ENCODE data around the gene OR1A1.

The OR1A1 gene, protein sequence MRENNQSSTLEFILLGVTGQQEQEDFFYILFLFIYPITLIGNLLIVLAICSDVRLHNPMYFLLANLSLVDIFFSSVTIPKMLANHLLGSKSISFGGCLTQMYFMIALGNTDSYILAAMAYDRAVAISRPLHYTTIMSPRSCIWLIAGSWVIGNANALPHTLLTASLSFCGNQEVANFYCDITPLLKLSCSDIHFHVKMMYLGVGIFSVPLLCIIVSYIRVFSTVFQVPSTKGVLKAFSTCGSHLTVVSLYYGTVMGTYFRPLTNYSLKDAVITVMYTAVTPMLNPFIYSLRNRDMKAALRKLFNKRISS

DNA sequence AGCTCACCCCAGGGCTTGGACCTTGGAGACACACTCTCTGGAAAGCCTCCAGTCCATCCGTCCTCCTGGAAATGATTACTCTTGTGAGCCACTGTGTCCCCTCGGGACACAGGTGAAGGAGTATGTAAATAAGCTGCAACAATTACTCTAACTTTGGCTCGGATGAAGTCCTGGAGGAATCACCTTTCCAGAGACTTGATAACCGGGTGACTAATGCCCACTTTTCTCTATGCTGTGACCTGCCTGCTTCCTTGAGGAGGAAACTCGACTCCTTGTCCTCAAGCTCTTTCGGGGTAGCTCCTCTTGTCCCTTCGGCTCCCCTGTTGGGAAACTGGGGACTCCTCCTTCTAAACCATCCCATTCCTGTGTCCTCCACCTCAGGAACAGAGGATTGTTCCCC, at the start of gene OR1A1:
Gene OR1A1, plus strand, starts transcription at position 301 of the 400 bp plus-strand sequence. CDS start 7,954 bp downstream, outside the sequence.
- Histone ChIP-seq H3K27ac (no peak within 1 kb of the TSS), H3K36me3 (no peaks in the 10 kb centered on the region), H3K4me3 (ENCODE audit: low read depth, low read length) (no peak within 1 kb of the TSS), H3K27me3 (ENCODE audit: insufficient read depth, low read depth, severe bottlenecking) (peaks cover 57% of the 10 kb centered on the region), H3K9me3 (ENCODE audit: severe bottlenecking) (no peaks in the 10 kb centered on the region)
- TF ChIP-seq, protein P1, sequence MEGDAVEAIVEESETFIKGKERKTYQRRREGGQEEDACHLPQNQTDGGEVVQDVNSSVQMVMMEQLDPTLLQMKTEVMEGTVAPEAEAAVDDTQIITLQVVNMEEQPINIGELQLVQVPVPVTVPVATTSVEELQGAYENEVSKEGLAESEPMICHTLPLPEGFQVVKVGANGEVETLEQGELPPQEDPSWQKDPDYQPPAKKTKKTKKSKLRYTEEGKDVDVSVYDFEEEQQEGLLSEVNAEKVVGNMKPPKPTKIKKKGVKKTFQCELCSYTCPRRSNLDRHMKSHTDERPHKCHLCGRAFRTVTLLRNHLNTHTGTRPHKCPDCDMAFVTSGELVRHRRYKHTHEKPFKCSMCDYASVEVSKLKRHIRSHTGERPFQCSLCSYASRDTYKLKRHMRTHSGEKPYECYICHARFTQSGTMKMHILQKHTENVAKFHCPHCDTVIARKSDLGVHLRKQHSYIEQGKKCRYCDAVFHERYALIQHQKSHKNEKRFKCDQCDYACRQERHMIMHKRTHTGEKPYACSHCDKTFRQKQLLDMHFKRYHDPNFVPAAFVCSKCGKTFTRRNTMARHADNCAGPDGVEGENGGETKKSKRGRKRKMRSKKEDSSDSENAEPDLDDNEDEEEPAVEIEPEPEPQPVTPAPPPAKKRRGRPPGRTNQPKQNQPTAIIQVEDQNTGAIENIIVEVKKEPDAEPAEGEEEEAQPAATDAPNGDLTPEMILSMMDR (IDR thresholded peaks at IDR 0.05; ENCODE audit: low read depth, low read length) = no peak
- no peak for DNase-seq

DNA sequence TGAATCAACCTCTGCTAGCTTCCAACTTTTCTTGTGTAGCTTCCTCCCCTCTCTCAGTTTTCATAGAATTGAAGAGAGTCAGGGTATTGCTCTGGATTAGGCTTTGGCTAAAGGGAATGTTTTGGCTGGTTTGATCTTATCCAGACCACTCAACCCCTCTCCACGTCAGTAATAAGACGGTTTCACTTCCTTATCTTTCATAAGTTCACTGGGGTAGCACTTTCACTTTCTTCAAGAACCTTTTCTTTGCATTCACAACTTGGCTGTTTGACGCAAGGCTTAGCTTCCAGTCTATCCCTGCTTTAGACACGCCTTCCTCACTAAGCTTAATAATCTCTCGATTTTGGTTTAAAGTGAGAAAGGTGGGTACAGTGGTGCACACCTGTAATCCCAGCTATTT, 39.9 kb upstream of the OR1A1 start:
- no peaks in the 10 kb centered on the region for H3K36me3 ChIP-seq
- DNase-seq = no peak
- TF ChIP-seq, protein P1 (IDR thresholded peaks at IDR 0.05; ENCODE audit: low read depth, low read length) = no peak
- H3K27me3 ChIP-seq (ENCODE audit: insufficient read depth, low read depth, severe bottlenecking) = peaks cover 66% of the 10 kb centered on the region
- H3K9me3 ChIP-seq (ENCODE audit: severe bottlenecking) = no peaks in the 10 kb centered on the region
- no peak overlapping the region for H3K4me3 ChIP-seq (ENCODE audit: low read depth, low read length)
- H3K27ac ChIP-seq = no peak overlapping the region

DNA sequence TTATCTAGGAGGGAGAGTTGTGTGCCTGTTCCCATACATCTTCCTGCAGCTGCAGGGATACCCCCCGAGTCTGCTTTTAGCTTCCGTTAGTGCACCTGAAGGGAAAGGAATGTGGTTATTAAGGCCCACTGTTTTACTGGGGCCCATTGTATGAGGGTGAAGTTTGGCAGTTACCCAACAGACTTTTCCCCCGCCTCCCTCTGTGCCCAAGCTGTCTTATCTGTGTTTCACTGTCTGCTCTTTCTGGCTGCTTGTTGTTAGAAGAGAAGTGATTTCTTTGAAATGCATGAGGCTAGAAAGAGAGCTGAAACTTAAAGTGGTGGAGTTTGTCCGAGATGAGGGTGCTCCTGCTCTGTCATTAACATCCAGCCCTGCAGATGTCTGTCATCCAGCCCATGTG, 17.5 kb upstream of the OR1A1 start:
- Histone ChIP-seq H3K36me3 (no peaks in the 10 kb centered on the region), H3K27me3 (ENCODE audit: insufficient read depth, low read depth, severe bottlenecking) (peaks cover 59% of the 10 kb centered on the region), H3K4me3 (ENCODE audit: low read depth, low read length) (no peak overlapping the region), H3K27ac (no peak overlapping the region), H3K9me3 (ENCODE audit: severe bottlenecking) (no peaks in the 10 kb centered on the region)
- no peak for DNase-seq
- TF ChIP-seq, protein P1 (IDR thresholded peaks at IDR 0.05; ENCODE audit: low read depth, low read length) = no peak

DNA sequence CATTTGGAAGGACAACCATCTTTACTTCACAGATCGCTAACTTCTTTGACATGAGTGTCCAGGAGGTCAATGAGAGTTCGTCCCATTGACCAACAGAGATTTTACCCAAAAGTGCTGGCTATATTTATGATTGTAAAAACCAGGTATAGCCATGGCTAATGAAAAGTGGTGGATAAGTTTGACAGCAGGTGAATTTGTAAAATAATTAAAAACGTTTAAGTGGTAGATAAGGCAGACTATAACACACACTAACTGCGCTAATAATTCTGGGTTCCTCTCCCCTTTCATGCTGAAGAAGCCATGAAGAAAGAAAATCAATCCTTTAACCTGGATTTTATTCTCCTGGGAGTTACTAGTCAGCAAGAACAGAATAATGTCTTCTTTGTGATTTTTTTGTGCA, 10.2 kb upstream of the OR1A1 start, which contains the start of gene OR1A2:
Gene OR1A2, plus strand, starts transcription at position 301 of the 400 bp plus-strand sequence. Its CDS starts 0 bp downstream, at position 301.
- Histone ChIP-seq H3K9me3 (ENCODE audit: severe bottlenecking) (no peaks in the 10 kb centered on the region), H3K27me3 (ENCODE audit: insufficient read depth, low read depth, severe bottlenecking) (peaks cover 51% of the 10 kb centered on the region), H3K36me3 (no peaks in the 10 kb centered on the region), H3K27ac (no peak within 1 kb of the TSS), H3K4me3 (ENCODE audit: low read depth, low read length) (no peak within 1 kb of the TSS)
- DNase-seq = no peak
- TF ChIP-seq, protein P1 (IDR thresholded peaks at IDR 0.05; ENCODE audit: low read depth, low read length) = no peak

DNA sequence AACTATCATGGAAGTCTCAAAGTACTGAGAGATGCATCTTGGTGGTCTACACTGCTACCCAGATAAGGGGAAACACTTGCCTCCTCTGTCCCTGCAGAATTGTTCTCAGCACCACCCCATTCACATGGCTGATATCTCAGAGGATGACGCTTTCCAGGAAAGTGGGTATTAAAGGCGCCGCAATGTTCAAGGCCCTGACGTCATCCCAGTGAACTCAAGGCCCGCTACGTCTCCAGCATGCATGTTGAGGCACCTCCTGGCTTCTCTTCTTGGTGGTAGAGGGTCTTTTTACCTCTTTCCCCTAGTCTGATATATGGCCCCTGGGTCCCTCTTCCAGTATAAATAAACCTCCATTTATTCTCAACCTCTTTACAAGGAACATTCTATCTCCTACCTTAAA, 1.0 kb downstream of the OR1A1 start:
- peaks cover 66% of the 10 kb centered on the region for H3K27me3 ChIP-seq (ENCODE audit: insufficient read depth, low read depth, severe bottlenecking)
- H3K27ac ChIP-seq = no peak overlapping the region
- TF ChIP-seq, protein P1 (IDR thresholded peaks at IDR 0.05; ENCODE audit: low read depth, low read length) = no peak

DNA sequence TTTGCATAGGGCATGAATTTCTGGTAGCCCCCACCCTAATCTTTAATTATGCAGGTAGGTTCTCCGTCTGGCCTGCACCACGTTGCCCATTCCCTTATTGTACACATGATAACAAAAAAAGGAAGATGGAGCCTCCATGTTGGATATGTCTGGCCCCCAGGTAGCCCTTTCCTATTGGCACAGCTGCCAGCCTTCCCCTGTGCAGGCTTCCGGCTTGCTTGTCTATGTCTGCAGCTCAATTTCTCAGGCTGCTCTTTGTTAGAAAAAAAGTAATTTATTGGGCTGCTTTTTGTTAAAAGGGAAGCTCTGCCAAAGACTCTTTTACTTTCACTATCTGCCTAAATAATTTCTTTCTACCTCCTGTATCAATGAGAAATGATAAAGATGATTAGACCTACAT, 5.5 kb downstream of the OR1A1 start:
- Histone ChIP-seq H3K36me3 (no peaks in the 10 kb centered on the region), H3K9me3 (ENCODE audit: severe bottlenecking) (no peaks in the 10 kb centered on the region), H3K27me3 (ENCODE audit: insufficient read depth, low read depth, severe bottlenecking) (peaks cover 53% of the 10 kb centered on the region), H3K27ac (no peak overlapping the region), H3K4me3 (ENCODE audit: low read depth, low read length) (no peak overlapping the region)
- DNase-seq = no peak
- TF ChIP-seq, protein P1 (IDR thresholded peaks at IDR 0.05; ENCODE audit: low read depth, low read length) = no peak

More for the DNA sequence above, 1.0 kb downstream of the OR1A1 start:
- no peak for DNase-seq
- H3K9me3 ChIP-seq (ENCODE audit: severe bottlenecking) = no peaks in the 10 kb centered on the region
- H3K36me3 ChIP-seq = no peaks in the 10 kb centered on the region
- H3K4me3 ChIP-seq (ENCODE audit: low read depth, low read length) = no peak overlapping the region

Data from WERI-Rb-1 (cell line).